ENCODE data around the gene GDPD5.

Gene GDPD5

DNA sequence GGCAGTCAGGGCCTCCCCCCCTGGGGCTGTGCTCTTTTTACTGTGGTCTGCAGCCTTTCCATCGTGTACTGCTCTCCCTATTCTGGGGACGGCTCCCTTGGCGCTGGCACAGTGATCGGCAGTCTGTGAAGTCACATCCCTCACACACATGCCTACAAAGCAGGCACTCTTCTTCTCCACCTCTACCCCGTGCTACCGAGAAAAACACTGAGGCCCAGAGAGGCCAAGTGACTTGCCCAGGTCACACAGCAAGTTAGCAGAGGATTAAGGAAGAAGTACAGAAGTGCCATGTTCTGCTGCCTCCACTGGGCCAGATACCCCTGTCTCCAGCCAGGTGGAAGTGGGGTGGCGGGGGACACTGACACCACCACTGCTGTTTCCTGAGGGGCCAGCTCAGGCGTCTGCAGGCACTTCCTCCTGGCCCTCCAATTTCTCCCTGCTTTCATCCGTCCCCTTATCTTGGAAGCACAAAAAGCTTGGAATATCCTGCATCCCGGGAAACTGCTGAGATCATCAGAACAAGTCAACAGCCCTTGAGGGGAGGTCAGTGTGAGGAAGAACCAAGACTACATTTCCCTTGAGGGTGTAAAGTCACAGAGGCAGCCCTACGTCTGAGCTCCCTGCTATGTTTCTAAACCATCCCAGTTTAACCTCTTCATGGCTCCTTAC lies 62.5 kb downstream of the GDPD5 start:
- Histone ChIP-seq H3K4me2 (no peak overlapping the region), H2AFZ (ENCODE audit: low read depth) (no peak overlapping the region), H3K79me2 (ENCODE audit: insufficient read depth, low read depth) (no peaks in the 10 kb centered on the region), H3K27ac (no peak overlapping the region), H3K4me3 (IDR thresholded peaks at IDR 0.05; ENCODE audit: insufficient read depth, low read depth, low read length) (no peak overlapping the region), H4K20me1 (ENCODE audit: insufficient read depth) (no peaks in the 10 kb centered on the region), H3K4me1 (ENCODE audit: low read depth, poor library complexity, severe bottlenecking) (no peaks in the 10 kb centered on the region), H3K36me3 (ENCODE audit: insufficient read depth) (no peaks in the 10 kb centered on the region), H3K27me3 (ENCODE audit: insufficient read depth, low read depth) (no peaks in the 10 kb centered on the region), H3K9ac (no peak overlapping the region)
- TF ChIP-seq CTCF (conservative IDR thresholded peaks at IDR 0.05; ENCODE audit: low read depth, low read length), result no peak

- Histone ChIP-seq H3K27ac (no peak overlapping the region), H3K4me3 (IDR thresholded peaks at IDR 0.05; ENCODE audit: insufficient read depth, low read depth, low read length) (no peak overlapping the region), H3K79me2 (ENCODE audit: insufficient read depth, low read depth) (no peaks in the 10 kb centered on the region), H3K4me1 (ENCODE audit: low read depth, poor library complexity, severe bottlenecking) (no peaks in the 10 kb centered on the region), H3K36me3 (ENCODE audit: insufficient read depth) (no peaks in the 10 kb centered on the region), H2AFZ (ENCODE audit: low read depth) (no peak overlapping the region), H4K20me1 (ENCODE audit: insufficient read depth) (no peaks in the 10 kb centered on the region), H3K4me2 (no peak overlapping the region), H3K27me3 (ENCODE audit: insufficient read depth, low read depth) (no peaks in the 10 kb centered on the region), H3K9ac (no peak overlapping the region)
- no peak for TF ChIP-seq CTCF (conservative IDR thresholded peaks at IDR 0.05; ENCODE audit: low read depth, low read length)
Measured at GRCh38 chr11:75462117-75462653, 63.6 kb downstream of the GDPD5 start.

GRCh38 chr11:75461151-75461550 lies 64.6 kb downstream of the GDPD5 start:
- no peaks in the 10 kb centered on the region for H3K36me3 ChIP-seq (ENCODE audit: insufficient read depth)
- no peaks in the 10 kb centered on the region for H3K4me1 ChIP-seq (ENCODE audit: low read depth, poor library complexity, severe bottlenecking)
- H3K79me2 ChIP-seq (ENCODE audit: insufficient read depth, low read depth), result no peaks in the 10 kb centered on the region
- TF ChIP-seq CTCF (conservative IDR thresholded peaks at IDR 0.05; ENCODE audit: low read depth, low read length), result no peak
- no peaks in the 10 kb centered on the region for H3K27me3 ChIP-seq (ENCODE audit: insufficient read depth, low read depth)
- no peak overlapping the region for H3K4me2 ChIP-seq
- H3K9ac ChIP-seq, result no peak overlapping the region
- H3K4me3 ChIP-seq (IDR thresholded peaks at IDR 0.05; ENCODE audit: insufficient read depth, low read depth, low read length), result no peak overlapping the region
- H3K27ac ChIP-seq, result no peak overlapping the region
- no peak overlapping the region for H2AFZ ChIP-seq (ENCODE audit: low read depth)
- H4K20me1 ChIP-seq (ENCODE audit: insufficient read depth), result no peaks in the 10 kb centered on the region

- H2AFZ ChIP-seq (ENCODE audit: low read depth), result no peak overlapping the region
- H3K4me3 ChIP-seq (IDR thresholded peaks at IDR 0.05; ENCODE audit: insufficient read depth, low read depth, low read length), result no peak overlapping the region
- TF ChIP-seq CTCF (conservative IDR thresholded peaks at IDR 0.05; ENCODE audit: low read depth, low read length), result no peak
- no peak overlapping the region for H3K9ac ChIP-seq
- no peaks in the 10 kb centered on the region for H3K4me1 ChIP-seq (ENCODE audit: low read depth, poor library complexity, severe bottlenecking)
- H3K27me3 ChIP-seq (ENCODE audit: insufficient read depth, low read depth), result no peaks in the 10 kb centered on the region
- no peaks in the 10 kb centered on the region for H3K36me3 ChIP-seq (ENCODE audit: insufficient read depth)
- no peak overlapping the region for H3K27ac ChIP-seq
- H3K79me2 ChIP-seq (ENCODE audit: insufficient read depth, low read depth), result no peaks in the 10 kb centered on the region
- no peak overlapping the region for H3K4me2 ChIP-seq
- no peaks in the 10 kb centered on the region for H4K20me1 ChIP-seq (ENCODE audit: insufficient read depth)
Measured at GRCh38 chr11:75456596-75457183, 69.1 kb downstream of the GDPD5 start.

Data from KMS-11 (cell line).